GM21447 (cell line): Measurements from ENCODE around the gene MYO5B.
A peak's percentile ranks its signal among the peaks of the same experiment; 100 is the strongest.
"Not testable (repeated sequence)": the region's sequence is repeated elsewhere in the genome, so short reads cannot be mapped to it uniquely, and the experiment has no call there.

ENCODE experiments used
- ATAC-seq: cut with Tn5 transposase; IDR thresholded peaks from one replicate; pipeline ENCODE4 v1.9.1; 2021; ENCODE audit not compliant: unreplicated experiment

MYO5B gene

GRCh38 chr18:49842656-49843055 is 352.3 kb downstream of the MYO5B start:
- no peak for ATAC-seq

GRCh38 chr18:49841236-49842217 is 353.4 kb downstream of the MYO5B start:
- ATAC-seq = no peak

- no peak for ATAC-seq
Measured at GRCh38 chr18:49839012-49839411, 355.9 kb downstream of the MYO5B start.

GRCh38 chr18:49838381-49838780 is 356.6 kb downstream of the MYO5B start:
- ATAC-seq = no peak

- ATAC-seq = no peak
Measured at GRCh38 chr18:49837889-49838288, 357.1 kb downstream of the MYO5B start.

GRCh38 chr18:49837316-49837835 is 357.6 kb downstream of the MYO5B start:
- ATAC-seq = not testable (repeated sequence)

- no peak for ATAC-seq
Measured at GRCh38 chr18:49835405-49835804, 359.5 kb downstream of the MYO5B start.

GRCh38 chr18:49834258-49834657 is 360.7 kb downstream of the MYO5B start:
- ATAC-seq = no peak

GRCh38 chr18:49833814-49834213 is 361.1 kb downstream of the MYO5B start:
- ATAC-seq = no peak

GRCh38 chr18:49832221-49832647 is 362.7 kb downstream of the MYO5B start:
- no peak for ATAC-seq

- ATAC-seq = no peak
Measured at GRCh38 chr18:49827996-49828395, 367.0 kb downstream of the MYO5B start.

GRCh38 chr18:49819823-49820671 is 374.9 kb downstream of the MYO5B start:
- ATAC-seq = peak; percentile 72

- ATAC-seq = no peak
Measured at GRCh38 chr18:49819071-49819662, 375.8 kb downstream of the MYO5B start.

- ATAC-seq = no peak
Measured at GRCh38 chr18:49817947-49818346, 377.0 kb downstream of the MYO5B start.

GRCh38 chr18:49815927-49816326 is 379.0 kb downstream of the MYO5B start:
- no peak for ATAC-seq

GRCh38 chr18:49814147-49814499 is 380.8 kb downstream of the MYO5B start:
- ATAC-seq = peak; percentile 29

- peak; percentile 81 for ATAC-seq
Measured at GRCh38 chr18:49813319-49814146, 381.4 kb downstream of the MYO5B start, which contains the start of gene ACAA2. TSS of gene ACAA2 (minus strand) at chr18:49813533. CDS start at chr18:49813484, 49 bp downstream.

GRCh38 chr18:49813069-49813318 is 382.0 kb downstream of the MYO5B start:
- peak; percentile 35 for ATAC-seq

GRCh38 chr18:49812286-49813068 is 382.5 kb downstream of the MYO5B start:
- no peak for ATAC-seq
